GM23338 (cell line): ENCODE results near the gene OSBPL1A. TPM values are rescaled to one million over a fixed set of nuclear protein-coding genes. Genes with fewer than 3 reads are reported as not detected.

Experiments used
- ATAC-seq: fragments of 200-7000 bp; cut with Tn5 transposase; 3 replicates; pipeline ENCODE4 v1.9.1; 2020
- DNase-seq: peaks from one replicate; pipeline ENCODE4 v3.0.0-alpha.2; 2015; ENCODE audit warnings: low spot score
- H2AFZ ChIP-seq: fragments of 200-600 bp; sonication (generic); 2 replicates; pipeline ENCODE4 v1.8.0; 2016; ENCODE audit warnings: antibody characterized with exemption, mild to moderate bottlenecking, moderate library complexity
- H3F3A ChIP-seq: fragments of 200-600 bp; sonication (generic); replicated peaks from 2 replicates; pipeline ENCODE4 v1.8.0; 2017; ENCODE audit warnings: antibody characterized with exemption, mixed run types, low read depth
- H3K27ac ChIP-seq: fragments of 200-600 bp; sonication (generic); 2 replicates; pipeline ENCODE4 v1.6.1; 2016; ENCODE audit warnings: low read depth
- H3K27me3 ChIP-seq: fragments of 200-600 bp; sonication (generic); 2 replicates; pipeline ENCODE4 v1.8.0; 2016; ENCODE audit warnings: mild to moderate bottlenecking, mixed run types, moderate library complexity; ENCODE audit not compliant: insufficient read depth
- H3K36me3 ChIP-seq: fragments of 200-600 bp; sonication (generic); 2 replicates; pipeline ENCODE4 v1.8.0; 2016; ENCODE audit warnings: mild to moderate bottlenecking; ENCODE audit not compliant: insufficient read depth
- H3K4me1 ChIP-seq: fragments of 200-600 bp; sonication (generic); 2 replicates; pipeline ENCODE4 v1.8.0; 2016; ENCODE audit warnings: mild to moderate bottlenecking, moderate library complexity; ENCODE audit not compliant: insufficient read depth
- H3K4me2 ChIP-seq: fragments of 200-600 bp; sonication (generic); 2 replicates; pipeline ENCODE4 v1.7.1; 2017; ENCODE audit warnings: mixed run types
- H3K4me3 ChIP-seq: fragments of 200-600 bp; sonication (generic); 2 replicates; pipeline ENCODE4 v1.6.1; 2016; ENCODE audit warnings: mixed run types
- H3K79me2 ChIP-seq: fragments of 200-600 bp; sonication (generic); replicated peaks from 2 replicates; pipeline ENCODE4 v1.8.0; 2017; ENCODE audit warnings: mild to moderate bottlenecking; ENCODE audit not compliant: insufficient read depth
- H3K9me2 ChIP-seq: fragments of 200-600 bp; sonication (generic); 2 replicates; pipeline ENCODE4 v1.8.0; 2017; ENCODE audit not compliant: insufficient read depth
- H4K20me1 ChIP-seq: fragments of 200-600 bp; sonication (generic); replicated peaks from 2 replicates; pipeline ENCODE4 v1.8.0; 2017; ENCODE audit warnings: mild to moderate bottlenecking; ENCODE audit not compliant: insufficient read depth
- H3K27ac Mint-ChIP-seq: 2 replicates; pipeline ENCODE4 v1.8.0; 2020; ENCODE audit warnings: inconsistent platforms, mild to moderate bottlenecking, moderate library complexity, mixed read lengths
- H3K27me3 Mint-ChIP-seq: 3 replicates; pipeline ENCODE4 v1.8.0; 2022; ENCODE audit warnings: low read depth, mild to moderate bottlenecking, moderate library complexity, mixed read lengths, inconsistent platforms; ENCODE audit not compliant: insufficient read depth, poor library complexity
- H3K36me3 Mint-ChIP-seq: 3 replicates; pipeline ENCODE4 v1.8.0; 2021; ENCODE audit warnings: low read depth, mild to moderate bottlenecking, inconsistent platforms, moderate library complexity, mixed read lengths
- H3K4me1 Mint-ChIP-seq: 3 replicates; pipeline ENCODE4 v1.8.0; 2020; ENCODE audit warnings: mild to moderate bottlenecking, inconsistent platforms, mixed read lengths
- H3K4me3 Mint-ChIP-seq: 3 replicates; pipeline ENCODE4 v1.8.0; 2021; ENCODE audit warnings: moderate library complexity, mild to moderate bottlenecking, inconsistent platforms, mixed read lengths
- H3K9me3 Mint-ChIP-seq: 3 replicates; pipeline ENCODE4 v1.8.0; 2020; ENCODE audit warnings: moderate library complexity, mild to moderate bottlenecking, inconsistent platforms, mixed read lengths
- ETS1 ChIP-seq: IDR thresholded peaks from 2 replicates; pipeline ENCODE4 v1.6.1; 2016; ENCODE audit warnings: antibody characterized with exemption
- EZH2 ChIP-seq: fragments of 200-600 bp; sonication (generic); IDR thresholded peaks from one replicate; pipeline ENCODE4 v1.8.0; 2017; ENCODE audit warnings: antibody characterized with exemption, mild to moderate bottlenecking, low read depth; ENCODE audit not compliant: unreplicated experiment
- EZH2phosphoT487 ChIP-seq: fragments of 200-600 bp; sonication (generic); IDR thresholded peaks from one replicate; pipeline ENCODE4 v1.8.1; 2018; ENCODE audit warnings: antibody characterized with exemption; ENCODE audit not compliant: unreplicated experiment
- JUNB ChIP-seq: IDR thresholded peaks from one replicate; pipeline ENCODE4 v1.6.1; 2016; ENCODE audit warnings: antibody characterized with exemption; ENCODE audit not compliant: unreplicated experiment
- NANOG ChIP-seq: IDR thresholded peaks from 2 replicates; pipeline ENCODE4 v1.6.1; 2016; ENCODE audit warnings: antibody characterized with exemption, borderline replicate concordance
- REST ChIP-seq: IDR thresholded peaks from one replicate; pipeline ENCODE4 v1.6.1; 2018; ENCODE audit warnings: antibody characterized with exemption; ENCODE audit not compliant: unreplicated experiment
- STAT1 ChIP-seq: IDR thresholded peaks from one replicate; pipeline ENCODE4 v1.6.1; 2016; ENCODE audit warnings: antibody characterized with exemption; ENCODE audit not compliant: unreplicated experiment
- ZNF114 ChIP-seq: fragments of 250-450 bp; sonication (Bioruptor Pico); IDR thresholded peaks from 2 replicates; pipeline ENCODE4 v1.5.0; 2020; ENCODE audit warnings: mild to moderate bottlenecking, moderate library complexity
- ZNF462 ChIP-seq: fragments of 250-450 bp; sonication (Bioruptor Pico); IDR thresholded peaks from 2 replicates; pipeline ENCODE4 v1.5.0; 2020; ENCODE audit warnings: mild to moderate bottlenecking, moderate library complexity
- polyA plus RNA-seq: library from polyadenylated mRNA; unstranded; fragments of >200 nt; fragmentation: Nextera tagmentation; extraction: Ambion mirVana; gene quantifications from 2 replicates; pipeline ENCODE4 v1.2.1, GENCODE V29; 2016
- total RNA-seq: library from RNA; depleted of rRNA; stranded (reverse); fragments of >200 nt; shearing (Covaris generic); gene quantifications from 2 replicates; pipeline ENCODE4 v1.2.3, GENCODE V29; 2014

The OSBPL1A gene
- total and polyA plus RNA-seq, 2 experiments from 2014 or later: 55.6 to 71.4 TPM

GRCh38 chr18:24228667-24229041 is 169.0 kb downstream of the OSBPL1A start:
- Mint-ChIP-seq H3K4me3 (no peak overlapping the region), H3K36me3 (peaks cover 3% of the 10 kb centered on the region; the same call in 2 of the 3 replicates), H3K27ac (peak overlapping the region; percentile 27; the same call in 1 of the 2 replicates), H3K9me3 (no peaks in the 10 kb centered on the region), H3K27me3 (peaks cover 2% of the 10 kb centered on the region), H3K4me1 (peaks cover 41% of the 10 kb centered on the region)
- DNase-seq: no peak
- no peaks in the 10 kb centered on the region; the same call in 1 of the 2 replicates for H3K36me3 ChIP-seq
- H3K4me2 ChIP-seq: no peak overlapping the region
- no peaks in the 10 kb centered on the region for H3K27me3 ChIP-seq
- TF ChIP-seq ETS1 (no peak), EZH2 (no peak), REST (no peak), STAT1 (no peak), EZH2phosphoT487 (no peak), ZNF114 (CRISPR knock-in tag) (no peak), NANOG (no peak), JUNB (no peak), ZNF462 (CRISPR knock-in tag) (no peak)
- H3K9me2 ChIP-seq: no peaks in the 10 kb centered on the region
- no peaks in the 10 kb centered on the region for H4K20me1 ChIP-seq
- no peak overlapping the region for H3K4me3 ChIP-seq
- H3K4me1 ChIP-seq: peaks cover 16% of the 10 kb centered on the region
- H3F3A ChIP-seq: no peaks in the 10 kb centered on the region
- no peaks in the 10 kb centered on the region for H3K79me2 ChIP-seq
- no peak for ATAC-seq
- H3K27ac ChIP-seq: no peak overlapping the region
- no peak overlapping the region for H2AFZ ChIP-seq
